H1 (cell line): ENCODE results near the gene INPP4B. TPM values are rescaled to one million over a fixed set of nuclear protein-coding genes. Genes with fewer than 3 reads are reported as not detected.

ENCODE experiments used
- EP300 ChIP-seq, 2 experiments: IDR thresholded peaks; 1 replicate in 1 of 2; 2 replicates in 1 of 2; pipeline ENCODE4 v1.6.1; 2011 to 2012; ENCODE audit warnings: low read depth in 2 of 2, low read length in 2 of 2, mild to moderate bottlenecking in 2 of 2, borderline replicate concordance in 1 of 2, inconsistent platforms in 1 of 2, moderate library complexity in 1 of 2
- GTF2F1 ChIP-seq: IDR thresholded peaks from 2 replicates; pipeline ENCODE4 v1.6.1; 2012; ENCODE audit warnings: low read depth, low read length, improper control_type of control experiment, borderline replicate concordance
- KDM4A ChIP-seq: IDR thresholded peaks from one replicate; pipeline ENCODE4 v1.7.1; 2012; ENCODE audit warnings: low read depth, mild to moderate bottlenecking, moderate library complexity, low read length, inconsistent platforms; ENCODE audit not compliant: severe bottlenecking
- NRF1 ChIP-seq: IDR thresholded peaks from 2 replicates; pipeline ENCODE4 v1.6.1; 2011; ENCODE audit warnings: mild to moderate bottlenecking, low read depth, low read length, improper control_type of control experiment
- RFX5 ChIP-seq: IDR thresholded peaks from 2 replicates; pipeline ENCODE4 v1.6.1; 2011; ENCODE audit warnings: low read depth, low read length, improper control_type of control experiment, borderline replicate concordance
- RNF2 ChIP-seq: fragments of 200-900, 300-1000 bp; sonication (generic); IDR thresholded peaks from 2 replicates; pipeline ENCODE4 v1.7.1; 2016; ENCODE audit warnings: borderline replicate concordance, low read depth, mild to moderate bottlenecking, antibody characterized with exemption, low read length; ENCODE audit not compliant: poor library complexity, severe bottlenecking; ENCODE audit errors: missing control alignments
- SIRT6 ChIP-seq: IDR thresholded peaks from one replicate; pipeline ENCODE4 v1.7.1; 2012; ENCODE audit warnings: low read length, inconsistent platforms
- polyA plus RNA-seq, 7 experiments: library from polyadenylated mRNA; depleted of rRNA in 3 of 7; stranded (reverse) in 5 of 7; unstranded in 2 of 7; fragments of >200 nt in 5 of 7; fragments of 200-250 nt in 2 of 7; gene quantifications; 1 replicate in 5 of 7; 2 replicates in 1 of 7; 4 replicates in 1 of 7; pipeline versions ENCODE4 v1.2.1 to v1.2.3, GENCODE V29; 2011 to 2013; ENCODE audit warnings: missing spikeins in 2 of 7, mixed read lengths in 2 of 7
- total RNA-seq: library from RNA; stranded (reverse); fragmentation: NEBNext Ultra II Directional; extraction: Animal tissue kit (Norgen Biotek cat#: 25700); gene quantifications from 2 replicates; pipeline ENCODE4 v1.2.1, GENCODE V29; 2021
- TF ChIP-seq, protein P1 (sequence below): IDR thresholded peaks from 2 replicates; pipeline ENCODE4 v1.6.1; 2011; ENCODE audit warnings: low read length, improper control_type of control experiment
- TF ChIP-seq, protein P2 (sequence below): fragments of 300-600 bp; sonication (generic); IDR thresholded peaks from 2 replicates; pipeline ENCODE4 v1.7.1; 2012; ENCODE audit warnings: low read length, moderate library complexity, mild to moderate bottlenecking, inconsistent platforms; ENCODE audit not compliant: insufficient replicate concordance

INPP4B gene
- total and polyA plus RNA-seq, 2 of the 8 experiments (the other 6 are each of a cell fraction or from before 2014, with no cell fraction given), result 0.11 to 0.54 TPM

DNA sequence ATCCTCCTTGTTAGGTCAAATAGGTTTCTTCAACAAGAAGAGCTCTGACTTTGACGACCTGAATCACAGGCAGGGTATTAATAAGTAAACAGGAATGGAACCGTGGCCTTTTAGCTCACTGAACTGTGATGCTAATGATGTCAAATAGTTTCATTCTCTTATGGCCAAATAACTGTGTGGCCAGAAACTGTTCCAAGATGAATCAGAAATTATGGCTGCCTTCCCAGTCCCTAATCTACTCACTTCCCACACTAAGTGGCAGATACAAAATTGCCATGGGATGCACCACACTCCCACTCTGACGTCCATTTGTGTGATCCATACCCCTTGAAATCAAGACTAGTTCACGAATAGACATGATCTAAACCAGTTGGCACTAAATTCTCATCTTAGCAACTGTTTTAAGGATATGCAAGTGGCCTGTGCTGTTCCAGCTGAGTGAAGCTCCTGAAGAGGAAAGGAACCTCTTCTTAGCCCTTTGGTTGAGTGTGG is 754.4 kb downstream of the INPP4B start (continued):
- TF ChIP-seq, protein P1, sequence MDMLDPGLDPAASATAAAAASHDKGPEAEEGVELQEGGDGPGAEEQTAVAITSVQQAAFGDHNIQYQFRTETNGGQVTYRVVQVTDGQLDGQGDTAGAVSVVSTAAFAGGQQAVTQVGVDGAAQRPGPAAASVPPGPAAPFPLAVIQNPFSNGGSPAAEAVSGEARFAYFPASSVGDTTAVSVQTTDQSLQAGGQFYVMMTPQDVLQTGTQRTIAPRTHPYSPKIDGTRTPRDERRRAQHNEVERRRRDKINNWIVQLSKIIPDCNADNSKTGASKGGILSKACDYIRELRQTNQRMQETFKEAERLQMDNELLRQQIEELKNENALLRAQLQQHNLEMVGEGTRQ, result no peak
- TF ChIP-seq RFX5 (no peak), GTF2F1 (no peak), RNF2 (no peak), EP300 (IDR thresholded peaks at IDR 0.05; ENCODE audit: borderline replicate concordance in 1 of 2, low read depth in 2 of 2, low read length in 2 of 2) (no peak), KDM4A (no peak), SIRT6 (no peak), NRF1 (no peak)
- TF ChIP-seq, protein P2, sequence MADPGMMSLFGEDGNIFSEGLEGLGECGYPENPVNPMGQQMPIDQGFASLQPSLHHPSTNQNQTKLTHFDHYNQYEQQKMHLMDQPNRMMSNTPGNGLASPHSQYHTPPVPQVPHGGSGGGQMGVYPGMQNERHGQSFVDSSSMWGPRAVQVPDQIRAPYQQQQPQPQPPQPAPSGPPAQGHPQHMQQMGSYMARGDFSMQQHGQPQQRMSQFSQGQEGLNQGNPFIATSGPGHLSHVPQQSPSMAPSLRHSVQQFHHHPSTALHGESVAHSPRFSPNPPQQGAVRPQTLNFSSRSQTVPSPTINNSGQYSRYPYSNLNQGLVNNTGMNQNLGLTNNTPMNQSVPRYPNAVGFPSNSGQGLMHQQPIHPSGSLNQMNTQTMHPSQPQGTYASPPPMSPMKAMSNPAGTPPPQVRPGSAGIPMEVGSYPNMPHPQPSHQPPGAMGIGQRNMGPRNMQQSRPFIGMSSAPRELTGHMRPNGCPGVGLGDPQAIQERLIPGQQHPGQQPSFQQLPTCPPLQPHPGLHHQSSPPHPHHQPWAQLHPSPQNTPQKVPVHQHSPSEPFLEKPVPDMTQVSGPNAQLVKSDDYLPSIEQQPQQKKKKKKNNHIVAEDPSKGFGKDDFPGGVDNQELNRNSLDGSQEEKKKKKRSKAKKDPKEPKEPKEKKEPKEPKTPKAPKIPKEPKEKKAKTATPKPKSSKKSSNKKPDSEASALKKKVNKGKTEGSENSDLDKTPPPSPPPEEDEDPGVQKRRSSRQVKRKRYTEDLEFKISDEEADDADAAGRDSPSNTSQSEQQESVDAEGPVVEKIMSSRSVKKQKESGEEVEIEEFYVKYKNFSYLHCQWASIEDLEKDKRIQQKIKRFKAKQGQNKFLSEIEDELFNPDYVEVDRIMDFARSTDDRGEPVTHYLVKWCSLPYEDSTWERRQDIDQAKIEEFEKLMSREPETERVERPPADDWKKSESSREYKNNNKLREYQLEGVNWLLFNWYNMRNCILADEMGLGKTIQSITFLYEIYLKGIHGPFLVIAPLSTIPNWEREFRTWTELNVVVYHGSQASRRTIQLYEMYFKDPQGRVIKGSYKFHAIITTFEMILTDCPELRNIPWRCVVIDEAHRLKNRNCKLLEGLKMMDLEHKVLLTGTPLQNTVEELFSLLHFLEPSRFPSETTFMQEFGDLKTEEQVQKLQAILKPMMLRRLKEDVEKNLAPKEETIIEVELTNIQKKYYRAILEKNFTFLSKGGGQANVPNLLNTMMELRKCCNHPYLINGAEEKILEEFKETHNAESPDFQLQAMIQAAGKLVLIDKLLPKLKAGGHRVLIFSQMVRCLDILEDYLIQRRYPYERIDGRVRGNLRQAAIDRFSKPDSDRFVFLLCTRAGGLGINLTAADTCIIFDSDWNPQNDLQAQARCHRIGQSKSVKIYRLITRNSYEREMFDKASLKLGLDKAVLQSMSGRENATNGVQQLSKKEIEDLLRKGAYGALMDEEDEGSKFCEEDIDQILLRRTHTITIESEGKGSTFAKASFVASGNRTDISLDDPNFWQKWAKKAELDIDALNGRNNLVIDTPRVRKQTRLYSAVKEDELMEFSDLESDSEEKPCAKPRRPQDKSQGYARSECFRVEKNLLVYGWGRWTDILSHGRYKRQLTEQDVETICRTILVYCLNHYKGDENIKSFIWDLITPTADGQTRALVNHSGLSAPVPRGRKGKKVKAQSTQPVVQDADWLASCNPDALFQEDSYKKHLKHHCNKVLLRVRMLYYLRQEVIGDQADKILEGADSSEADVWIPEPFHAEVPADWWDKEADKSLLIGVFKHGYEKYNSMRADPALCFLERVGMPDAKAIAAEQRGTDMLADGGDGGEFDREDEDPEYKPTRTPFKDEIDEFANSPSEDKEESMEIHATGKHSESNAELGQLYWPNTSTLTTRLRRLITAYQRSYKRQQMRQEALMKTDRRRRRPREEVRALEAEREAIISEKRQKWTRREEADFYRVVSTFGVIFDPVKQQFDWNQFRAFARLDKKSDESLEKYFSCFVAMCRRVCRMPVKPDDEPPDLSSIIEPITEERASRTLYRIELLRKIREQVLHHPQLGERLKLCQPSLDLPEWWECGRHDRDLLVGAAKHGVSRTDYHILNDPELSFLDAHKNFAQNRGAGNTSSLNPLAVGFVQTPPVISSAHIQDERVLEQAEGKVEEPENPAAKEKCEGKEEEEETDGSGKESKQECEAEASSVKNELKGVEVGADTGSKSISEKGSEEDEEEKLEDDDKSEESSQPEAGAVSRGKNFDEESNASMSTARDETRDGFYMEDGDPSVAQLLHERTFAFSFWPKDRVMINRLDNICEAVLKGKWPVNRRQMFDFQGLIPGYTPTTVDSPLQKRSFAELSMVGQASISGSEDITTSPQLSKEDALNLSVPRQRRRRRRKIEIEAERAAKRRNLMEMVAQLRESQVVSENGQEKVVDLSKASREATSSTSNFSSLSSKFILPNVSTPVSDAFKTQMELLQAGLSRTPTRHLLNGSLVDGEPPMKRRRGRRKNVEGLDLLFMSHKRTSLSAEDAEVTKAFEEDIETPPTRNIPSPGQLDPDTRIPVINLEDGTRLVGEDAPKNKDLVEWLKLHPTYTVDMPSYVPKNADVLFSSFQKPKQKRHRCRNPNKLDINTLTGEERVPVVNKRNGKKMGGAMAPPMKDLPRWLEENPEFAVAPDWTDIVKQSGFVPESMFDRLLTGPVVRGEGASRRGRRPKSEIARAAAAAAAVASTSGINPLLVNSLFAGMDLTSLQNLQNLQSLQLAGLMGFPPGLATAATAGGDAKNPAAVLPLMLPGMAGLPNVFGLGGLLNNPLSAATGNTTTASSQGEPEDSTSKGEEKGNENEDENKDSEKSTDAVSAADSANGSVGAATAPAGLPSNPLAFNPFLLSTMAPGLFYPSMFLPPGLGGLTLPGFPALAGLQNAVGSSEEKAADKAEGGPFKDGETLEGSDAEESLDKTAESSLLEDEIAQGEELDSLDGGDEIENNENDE, result no peak
